Neural cell (in vitro differentiated cells): ENCODE results near the gene ATP2B2.

ENCODE experiments used
- EP300 ChIP-seq: fragments of 450-650 bp; conservative IDR thresholded peaks from 2 replicates; pipeline ENCODE4 v1.6.1; 2014; ENCODE audit warnings: antibody characterized with exemption, mild to moderate bottlenecking, moderate library complexity; ENCODE audit not compliant: poor library complexity, severe bottlenecking
- POLR2AphosphoS5 ChIP-seq: IDR thresholded peaks from 2 replicates; pipeline ENCODE4 v1.6.1; 2012

GRCh38 chr3:10442151-10442795, 63.1 kb downstream of the ATP2B2 start:
- no peak for TF ChIP-seq POLR2AphosphoS5
- no peak for TF ChIP-seq EP300
